ENCODE measurements around the gene COG5. TPM values are rescaled to one million over a fixed set of nuclear protein-coding genes. Genes with fewer than 3 reads are reported as not detected.

COG5 gene
- total RNA-seq, 1 experiment from 2014 or later, result 20.2 TPM

GRCh38 chr7:107327986-107328569 is 235.6 kb downstream of the COG5 start:
- Histone ChIP-seq H4K5ac (ENCODE audit: insufficient read length, low read depth, low read length) (no peak overlapping the region), H3K4ac (ENCODE audit: low read depth, low read length) (no peak overlapping the region), H3K4me2 (ENCODE audit: insufficient read depth, insufficient read length, low read length) (no peak overlapping the region), H3K79me1 (ENCODE audit: insufficient read depth, low read depth, low read length, poor library complexity, severe bottlenecking) (no peaks in the 10 kb centered on the region), H4K20me1 (ENCODE audit: control insufficient read depth, insufficient read depth, insufficient read length) (no peaks in the 10 kb centered on the region), H3T11ph (ENCODE audit: low read length) (no peak overlapping the region), H3K23me2 (ENCODE audit: insufficient read length, low read depth, low read length, poor library complexity, severe bottlenecking) (no peaks in the 10 kb centered on the region), H2AFZ (ENCODE audit: low read length) (no peak overlapping the region), H3K4me1 (ENCODE audit: insufficient read depth, low read length) (no peaks in the 10 kb centered on the region), H3K14ac (ENCODE audit: insufficient read depth, low read length) (no peak overlapping the region), H2BK12ac (ENCODE audit: insufficient read length, low read depth, low read length) (no peak overlapping the region), H3K27ac (ENCODE audit: insufficient read length, low read depth, low read length) (no peak overlapping the region), H4K8ac (replicated peaks; ENCODE audit: insufficient read length, low read depth, low read length) (no peak overlapping the region), H2AK5ac (ENCODE audit: insufficient read length, low read length) (no peak overlapping the region), H3K9me3 (ENCODE audit: control insufficient read depth, low read depth, low read length) (no peaks in the 10 kb centered on the region), H2BK120ac (ENCODE audit: low read depth, low read length, poor library complexity, severe bottlenecking) (no peak overlapping the region), H3K79me2 (ENCODE audit: insufficient read depth, low read length) (no peaks in the 10 kb centered on the region), H2BK15ac (ENCODE audit: low read depth, low read length) (no peak overlapping the region), H4K91ac (ENCODE audit: insufficient read length, low read depth, low read length) (no peak overlapping the region), H3K27me3 (ENCODE audit: insufficient read depth, low read length) (no peaks in the 10 kb centered on the region), H3K56ac (ENCODE audit: insufficient read length, low read depth, low read length) (no peak overlapping the region), H2BK5ac (ENCODE audit: insufficient read length, low read length) (no peak overlapping the region), H3K23ac (ENCODE audit: insufficient read length, low read depth, low read length) (no peak overlapping the region), H3K18ac (ENCODE audit: insufficient read length, low read depth, low read length) (no peak overlapping the region), H3K9ac (ENCODE audit: extremely low read depth, insufficient read length, low read length) (no peak overlapping the region), H2BK20ac (ENCODE audit: low read depth, low read length, poor library complexity, severe bottlenecking) (no peak overlapping the region)
- DNase-seq, result no peak
- Mint-ChIP-seq H3K27ac (no peak overlapping the region), H3K4me1 (no peaks in the 10 kb centered on the region), H3K27me3 (ENCODE audit: low read depth) (no peaks in the 10 kb centered on the region), H3K36me3 (ENCODE audit: insufficient read depth in 1 of 3, low read depth in 3 of 3) (peaks cover 0 to 3% (median 0%) of the 10 kb centered on the region in 3 experiments; a peak in 1 of 7 replicates), H3K9me3 (peaks cover 2 to 3% of the 10 kb centered on the region in 2 experiments; a peak in 1 of 5 replicates), H3K4me3 (no peak overlapping the region)
- TF ChIP-seq CTCF (conservative IDR thresholded peaks at IDR 0.05), result no peak

Data from H9 (cell line).